Esophagus squamous epithelium (tissue), 4 donors: ENCODE measurements around the gene TSPAN11.

Experiments
- CTCF ChIP-seq, 6 experiments: fragments of 450-650 bp in 4 of 6; fragments of 200-600 bp in 2 of 6; sonication (generic) in 2 of 6; IDR thresholded peaks; one replicate each; pipeline ENCODE4 v1.5.1; 2016 to 2019; ENCODE audit warnings: antibody characterized with exemption in 6 of 6, mild to moderate bottlenecking in 4 of 6, moderate library complexity in 4 of 6
- POLR2A ChIP-seq, 4 donors: fragments of 450-650 bp; IDR thresholded peaks; one replicate each; pipeline ENCODE4 v1.6.1; 2017; ENCODE audit warnings: antibody characterized with exemption in 4 of 4, mild to moderate bottlenecking in 4 of 4, moderate library complexity in 3 of 4

- no peak for TF ChIP-seq CTCF (IDR thresholded peaks at IDR 0.05)
- no peak for TF ChIP-seq POLR2A (IDR thresholded peaks at IDR 0.05)
Observed at GRCh38 chr12:30999011-30999410, 72.5 kb downstream of the TSPAN11 start.
